K562 (cell line): Measurements from ENCODE around the gene SLC10A4. TPM values are rescaled to one million over a fixed set of nuclear protein-coding genes. Genes with fewer than 3 reads are reported as not detected.

Experiments used
- ARID4B ChIP-seq: sonication (generic); formaldehyde crosslinking; IDR thresholded peaks from 2 replicates; pipeline ENCODE4 v1.8.0; 2022; ENCODE audit warnings: mild to moderate bottlenecking, missing genetic modification reagents
- BDP1 ChIP-seq: IDR thresholded peaks from 3 replicates; pipeline ENCODE4 v1.6.1; 2011; ENCODE audit not compliant: insufficient read length, insufficient read depth
- CREM ChIP-seq: IDR thresholded peaks from 2 replicates; pipeline ENCODE4 v1.6.1; 2014; ENCODE audit warnings: antibody characterized with exemption, low read depth
- EWSR1 ChIP-seq: fragments of 450-650 bp; IDR thresholded peaks from 2 replicates; pipeline ENCODE4 v1.6.1; 2018; ENCODE audit warnings: borderline replicate concordance, mild to moderate bottlenecking, low read depth, moderate library complexity; ENCODE audit not compliant: partially characterized antibody
- FOSL1 ChIP-seq: fragments of 200-800 bp; sonication (Bioruptor generic); conservative IDR thresholded peaks from 2 replicates; pipeline ENCODE4 v1.6.1; 2016; ENCODE audit warnings: missing genetic modification characterization, missing compliant biosample characterization
- FOXM1 ChIP-seq, 2 experiments: fragments of 450-650 bp in 1 of 2; sonication (generic) in 1 of 2; formaldehyde crosslinking in 1 of 2; IDR thresholded peaks; 2 replicates each; pipeline versions ENCODE4 v1.6.1 to v1.9.0; 2017 to 2022; ENCODE audit warnings: low read depth in 2 of 2, mild to moderate bottlenecking in 2 of 2, missing genetic modification reagents in 1 of 2, moderate library complexity in 1 of 2
- HINFP ChIP-seq: fragments of 450-650 bp; conservative IDR thresholded peaks from 2 replicates; pipeline ENCODE4 v1.6.1; 2016; ENCODE audit warnings: missing genetic modification characterization, low read depth, mild to moderate bottlenecking, control low read depth, missing compliant biosample characterization
- MECOM ChIP-seq: fragments of 250-450 bp; sonication (Bioruptor Pico); IDR thresholded peaks from 2 replicates; pipeline ENCODE4 v1.8.0; 2022; ENCODE audit warnings: inconsistent platforms
- NR4A1 ChIP-seq, 2 experiments: fragments of 250-450 bp in 1 of 2; fragments of 450-650 bp in 1 of 2; sonication (Bioruptor Pico) in 1 of 2; IDR thresholded peaks; 2 replicates each; pipeline versions ENCODE4 v1.4.0 to v1.6.1; 2016 to 2020; ENCODE audit warnings: mild to moderate bottlenecking in 2 of 2, missing compliant biosample characterization in 1 of 2, missing genetic modification characterization in 1 of 2, moderate library complexity in 1 of 2
- PHF8 ChIP-seq: fragments of 200-600 bp; sonication (generic); IDR thresholded peaks from 2 replicates; pipeline ENCODE4 v1.6.1; 2012; ENCODE audit warnings: mixed run types, mild to moderate bottlenecking, inconsistent platforms, low read length, moderate library complexity, borderline replicate concordance
- POLR3G ChIP-seq: IDR thresholded peaks from 2 replicates; pipeline ENCODE4 v1.6.1; 2011; ENCODE audit not compliant: insufficient read length, insufficient replicate concordance; ENCODE audit errors: extremely low read depth
- RBFOX2 ChIP-seq: fragments of 200-400 bp; formaldehyde crosslinking; IDR thresholded peaks from 2 replicates; pipeline ENCODE4 v1.6.1; 2017; ENCODE audit warnings: low read depth, mild to moderate bottlenecking, low read length, moderate library complexity
- RBM34 ChIP-seq: fragments of 200-400 bp; formaldehyde crosslinking; IDR thresholded peaks from 2 replicates; pipeline ENCODE4 v1.6.1; 2018; ENCODE audit warnings: low read length, borderline replicate concordance; ENCODE audit not compliant: insufficient read depth
- RCOR1 ChIP-seq, 2 experiments: IDR thresholded peaks; 2 replicates each; pipeline ENCODE4 v1.6.1; 2012; ENCODE audit warnings: low read depth in 2 of 2, low read length in 2 of 2, borderline replicate concordance in 1 of 2, improper control_type of control experiment in 1 of 2
- SPI1 ChIP-seq: IDR thresholded peaks from 2 replicates; pipeline ENCODE4 v1.6.1; 2011; ENCODE audit warnings: low read depth, low read length, control low read depth, borderline replicate concordance
- STAG1 ChIP-seq: sonication (generic); formaldehyde crosslinking; IDR thresholded peaks from 2 replicates; pipeline ENCODE4 v1.5.0; 2020; ENCODE audit warnings: missing genetic modification reagents, borderline replicate concordance
- XRCC5 ChIP-seq: fragments of 200-400 bp; formaldehyde crosslinking; IDR thresholded peaks from 2 replicates; pipeline ENCODE4 v1.6.1; 2017; ENCODE audit warnings: low read depth, mild to moderate bottlenecking, low read length
- ZBTB33 ChIP-seq: sonication (generic); formaldehyde crosslinking; IDR thresholded peaks from 2 replicates; pipeline ENCODE4 v1.8.1; 2023; ENCODE audit warnings: mild to moderate bottlenecking, missing genetic modification reagents
- ZNF143 ChIP-seq: sonication (generic); formaldehyde crosslinking; IDR thresholded peaks from 2 replicates; pipeline ENCODE4 v1.9.0; 2022; ENCODE audit warnings: mild to moderate bottlenecking, missing genetic modification reagents
- polyA plus RNA-seq, 8 experiments: library from polyadenylated mRNA; depleted of rRNA in 4 of 8; stranded (reverse) in 5 of 8; unstranded in 3 of 8; fragments of >200 nt; fragmentation: Nextera tagmentation in 2 of 8; fragmentation: Illumina TruSeq in 1 of 8; extraction: Ambion mirVana in 2 of 8; extraction: Trizol in 1 of 8; gene quantifications; 2 replicates each; pipeline versions ENCODE4 v1.2.1 to v1.2.3, GENCODE V29; 2011 to 2014; ENCODE audit warnings: inconsistent platforms in 1 of 8, missing spikeins in 1 of 8
- total RNA-seq, 7 experiments: library from RNA; depleted of rRNA in 6 of 7; stranded (reverse); fragments of >200 nt in 6 of 7; fragmentation: Illumina TruSeq in 2 of 7; extraction: Trizol in 2 of 7; gene quantifications; 2 replicates each; pipeline versions ENCODE4 v1.2.1 to v1.2.3, GENCODE V29; 2011 to 2021; ENCODE audit warnings: low replicate concordance in 1 of 7

Gene SLC10A4
- total and polyA plus RNA-seq, 9 of the 15 experiments (the other 6 are each of a cell fraction or from before 2014, with no cell fraction given): 2.5 to 16.9 (median 9.3) TPM

- TF ChIP-seq FOXM1 (IDR thresholded peaks at IDR 0.05; ENCODE audit: low read depth) (no peak), FOXM1 (CRISPR knock-in tag; IDR thresholded peaks at IDR 0.05; ENCODE audit: low read depth) (0 out of 2 replicates have a peak, but pooled peaks have one; percentile 5), NR4A1 (CRISPR knock-in tag; IDR thresholded peaks at IDR 0.05) (no peak), NR4A1 (tag; IDR thresholded peaks at IDR 0.05) (no peak), HINFP (tag) (no peak), POLR3G (no peak), ZNF143 (CRISPR knock-in tag) (0 out of 2 replicates have a peak, but pooled peaks have one; percentile 30), EWSR1 (no peak), RCOR1 (IDR thresholded peaks at IDR 0.05; ENCODE audit: borderline replicate concordance in 1 of 2, low read depth in 2 of 2, low read length in 2 of 2) (no peak), PHF8 (peak; percentile 1; the same call in 1 of the 2 replicates), CREM (no peak), ZBTB33 (CRISPR knock-in tag) (peak; percentile 30; the same call in 1 of the 2 replicates), RBM34 (no peak), RBFOX2 (peak; percentile 69), ARID4B (CRISPR knock-in tag) (peak; percentile 73), SPI1 (no peak), STAG1 (no peak), FOSL1 (tag) (no peak), BDP1 (no peak), XRCC5 (no peak), MECOM (no peak)
Observed at GRCh38 chr4:48483777-48484493, 792 bp downstream of the SLC10A4 start (continued).
